22Rv1 (cell line): ENCODE measurements around the gene IGLL5.

ENCODE experiments used
- CTCF ChIP-seq: fragments of 450-650 bp; IDR thresholded peaks from 2 replicates; pipeline ENCODE4 v1.5.1; 2017; ENCODE audit warnings: mild to moderate bottlenecking
- ZFX ChIP-seq: fragments of 450-650 bp; IDR thresholded peaks from 2 replicates; pipeline ENCODE4 v1.6.1; 2017; ENCODE audit warnings: antibody characterized with exemption, borderline replicate concordance

- TF ChIP-seq CTCF (no peak), ZFX (no peak)
Observed at GRCh38 chr22:22843848-22844247, 43.8 kb upstream of the IGLL5 start.
